ENCODE data around the gene MYL7.

MYL7 gene

GRCh38 chr7:44100458-44101302 is 40.5 kb downstream of the MYL7 start:
- Histone ChIP-seq H3K27ac (no peak overlapping the region), H3K36me3 (no peaks in the 10 kb centered on the region), H3K9me3 (no peaks in the 10 kb centered on the region), H3K27me3 (peaks cover 43% of the 10 kb centered on the region), H3K4me3 (ENCODE audit: low read depth in 1 of 2, low read length in 1 of 2) (no peak overlapping the region), H3K4me1 (ENCODE audit: control insufficient read depth in 1 of 2, insufficient read depth in 1 of 2, low read depth in 1 of 2, low read length in 1 of 2) (no peaks in the 10 kb centered on the region)
- TF ChIP-seq, protein P1, sequence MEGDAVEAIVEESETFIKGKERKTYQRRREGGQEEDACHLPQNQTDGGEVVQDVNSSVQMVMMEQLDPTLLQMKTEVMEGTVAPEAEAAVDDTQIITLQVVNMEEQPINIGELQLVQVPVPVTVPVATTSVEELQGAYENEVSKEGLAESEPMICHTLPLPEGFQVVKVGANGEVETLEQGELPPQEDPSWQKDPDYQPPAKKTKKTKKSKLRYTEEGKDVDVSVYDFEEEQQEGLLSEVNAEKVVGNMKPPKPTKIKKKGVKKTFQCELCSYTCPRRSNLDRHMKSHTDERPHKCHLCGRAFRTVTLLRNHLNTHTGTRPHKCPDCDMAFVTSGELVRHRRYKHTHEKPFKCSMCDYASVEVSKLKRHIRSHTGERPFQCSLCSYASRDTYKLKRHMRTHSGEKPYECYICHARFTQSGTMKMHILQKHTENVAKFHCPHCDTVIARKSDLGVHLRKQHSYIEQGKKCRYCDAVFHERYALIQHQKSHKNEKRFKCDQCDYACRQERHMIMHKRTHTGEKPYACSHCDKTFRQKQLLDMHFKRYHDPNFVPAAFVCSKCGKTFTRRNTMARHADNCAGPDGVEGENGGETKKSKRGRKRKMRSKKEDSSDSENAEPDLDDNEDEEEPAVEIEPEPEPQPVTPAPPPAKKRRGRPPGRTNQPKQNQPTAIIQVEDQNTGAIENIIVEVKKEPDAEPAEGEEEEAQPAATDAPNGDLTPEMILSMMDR (IDR thresholded peaks at IDR 0.05) = no peak

- Histone ChIP-seq H3K36me3 (no peaks in the 10 kb centered on the region), H3K9me3 (no peaks in the 10 kb centered on the region)
Measured at GRCh38 chr7:44099669-44100068, 41.5 kb downstream of the MYL7 start.

DNA sequence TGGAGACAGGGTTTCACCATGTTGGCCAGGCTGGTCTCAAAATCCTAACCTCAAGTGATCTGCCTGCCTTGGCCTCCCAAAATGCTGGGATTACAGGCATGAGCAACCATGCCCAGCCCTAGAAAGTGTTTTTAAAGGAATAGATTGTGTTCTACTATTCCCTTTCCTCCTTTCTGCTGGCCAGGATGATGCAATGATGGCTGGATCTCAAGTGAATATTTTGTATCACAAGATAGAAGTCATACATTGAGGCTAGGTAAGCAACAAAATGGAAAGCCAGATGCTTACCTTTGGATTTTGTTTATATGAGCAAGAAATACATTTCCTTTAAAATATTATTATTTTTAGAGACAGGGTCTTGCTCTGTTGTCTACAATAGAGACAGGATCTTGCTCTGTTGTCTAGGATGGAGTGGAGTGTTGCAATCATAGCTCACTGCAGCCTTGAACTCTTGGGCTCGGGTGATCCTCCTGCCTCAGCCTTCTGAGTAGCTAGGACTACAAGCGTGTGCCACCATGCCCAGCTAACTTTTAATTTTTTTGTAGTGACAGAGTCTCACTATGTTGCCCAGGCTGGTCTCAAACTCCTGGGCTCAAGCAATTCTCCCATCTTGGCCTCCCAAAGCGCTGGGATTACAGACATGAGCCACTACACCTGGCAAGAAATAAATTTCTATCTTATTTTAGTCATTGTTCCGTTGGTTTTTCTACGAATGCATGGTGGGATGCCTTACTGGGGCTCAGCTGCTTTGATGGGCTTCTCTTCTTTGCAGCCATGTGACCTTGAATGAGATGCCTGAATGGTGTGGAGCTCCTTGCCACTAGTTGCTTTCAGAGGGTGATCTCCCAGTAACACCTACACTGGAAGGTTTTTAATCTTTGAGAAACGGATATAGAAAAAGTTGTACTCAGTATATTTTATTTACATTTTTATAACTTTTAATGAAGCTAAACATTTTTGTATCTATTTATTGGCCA is 42.8 kb downstream of the MYL7 start:
- H3K27ac ChIP-seq = no peak overlapping the region
- no peaks in the 10 kb centered on the region for H3K9me3 ChIP-seq
- H3K27me3 ChIP-seq = peaks cover 20% of the 10 kb centered on the region
- no peak overlapping the region for H3K4me3 ChIP-seq (ENCODE audit: low read depth in 1 of 2, low read length in 1 of 2)
- no peaks in the 10 kb centered on the region for H3K36me3 ChIP-seq
- TF ChIP-seq, protein P1 (IDR thresholded peaks at IDR 0.05) = no peak
- H3K4me1 ChIP-seq (ENCODE audit: control insufficient read depth in 1 of 2, insufficient read depth in 1 of 2, low read depth in 1 of 2, low read length in 1 of 2) = no peaks in the 10 kb centered on the region

More at GRCh38 chr7:44099669-44100068, 41.5 kb downstream of the MYL7 start:
- H3K27me3 ChIP-seq = peaks cover 33% of the 10 kb centered on the region
- no peak overlapping the region for H3K4me3 ChIP-seq (ENCODE audit: low read depth in 1 of 2, low read length in 1 of 2)
- H3K27ac ChIP-seq = no peak overlapping the region
- no peaks in the 10 kb centered on the region for H3K4me1 ChIP-seq (ENCODE audit: control insufficient read depth in 1 of 2, insufficient read depth in 1 of 2, low read depth in 1 of 2, low read length in 1 of 2)
- TF ChIP-seq, protein P1 (IDR thresholded peaks at IDR 0.05) = no peak

DNA sequence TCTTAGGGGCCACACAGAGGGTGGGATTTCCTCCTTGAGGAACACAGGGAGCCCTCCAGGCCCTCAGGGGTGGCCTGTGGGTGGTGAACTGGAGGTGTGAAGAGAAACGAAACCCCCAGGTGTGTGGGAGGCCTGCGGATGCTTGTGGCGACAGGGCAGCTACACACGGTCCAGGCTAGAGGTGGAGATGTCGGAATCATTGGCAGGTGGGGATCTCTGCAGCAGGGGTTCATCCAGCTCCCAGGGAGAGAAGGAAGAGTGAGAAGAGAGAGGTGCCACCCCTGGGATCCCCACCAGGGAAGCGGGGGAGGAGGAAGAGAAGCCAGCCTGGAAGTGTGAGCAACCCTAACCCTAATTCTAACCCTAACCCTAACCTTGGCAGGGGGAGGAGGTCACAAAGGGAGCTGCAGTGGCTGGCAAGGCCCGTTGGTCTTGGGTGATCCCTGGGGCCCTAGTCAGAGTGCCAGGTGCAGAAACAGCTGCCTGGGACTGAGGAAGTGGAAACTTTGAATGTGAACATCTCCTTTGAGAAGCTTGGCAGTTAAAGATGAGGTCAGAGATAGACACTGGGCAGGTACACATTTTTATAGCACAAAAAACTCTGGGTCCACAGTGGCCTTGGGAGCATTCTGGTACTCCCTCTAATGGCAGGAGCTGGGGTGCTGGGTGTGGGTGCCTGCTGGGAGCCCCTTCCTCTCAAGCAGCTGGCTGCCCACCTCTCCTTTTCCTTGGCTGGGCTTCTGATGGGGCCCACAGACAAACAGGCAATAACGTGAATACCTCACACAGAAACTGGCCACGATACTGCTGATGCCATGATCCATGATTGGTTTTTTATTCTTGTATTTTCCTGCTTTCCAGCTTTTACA is 43.8 kb downstream of the MYL7 start:
- H3K4me1 ChIP-seq (ENCODE audit: control insufficient read depth in 1 of 2, insufficient read depth in 1 of 2, low read depth in 1 of 2, low read length in 1 of 2) = no peaks in the 10 kb centered on the region
- no peak overlapping the region for H3K27ac ChIP-seq
- TF ChIP-seq, protein P1 (IDR thresholded peaks at IDR 0.05) = no peak

More for the DNA sequence above, 43.8 kb downstream of the MYL7 start:
- Histone ChIP-seq H3K36me3 (no peaks in the 10 kb centered on the region), H3K9me3 (no peaks in the 10 kb centered on the region), H3K27me3 (peaks cover 10% of the 10 kb centered on the region), H3K4me3 (ENCODE audit: low read depth in 1 of 2, low read length in 1 of 2) (no peak overlapping the region)

All from neutrophil (primary cell).